GM23338 (cell line): ENCODE results near the gene SMPD4. TPM values are rescaled to one million over a fixed set of nuclear protein-coding genes. Genes with fewer than 3 reads are reported as not detected.
"Not testable (repeated sequence)": the region's sequence is repeated elsewhere in the genome, so short reads cannot be mapped to it uniquely, and the experiment has no call there.

Experiments
- ATAC-seq: fragments of 200-7000 bp; cut with Tn5 transposase; 3 replicates; pipeline ENCODE4 v1.9.1; 2020
- DNase-seq: peaks from one replicate; pipeline ENCODE4 v3.0.0-alpha.2; 2015; ENCODE audit warnings: low spot score
- H2AFZ ChIP-seq: fragments of 200-600 bp; sonication (generic); 2 replicates; pipeline ENCODE4 v1.8.0; 2016; ENCODE audit warnings: antibody characterized with exemption, mild to moderate bottlenecking, moderate library complexity
- H3F3A ChIP-seq: fragments of 200-600 bp; sonication (generic); replicated peaks from 2 replicates; pipeline ENCODE4 v1.8.0; 2017; ENCODE audit warnings: antibody characterized with exemption, mixed run types, low read depth
- H3K27ac ChIP-seq: fragments of 200-600 bp; sonication (generic); 2 replicates; pipeline ENCODE4 v1.6.1; 2016; ENCODE audit warnings: low read depth
- H3K27me3 ChIP-seq: fragments of 200-600 bp; sonication (generic); 2 replicates; pipeline ENCODE4 v1.8.0; 2016; ENCODE audit warnings: mild to moderate bottlenecking, mixed run types, moderate library complexity; ENCODE audit not compliant: insufficient read depth
- H3K36me3 ChIP-seq: fragments of 200-600 bp; sonication (generic); 2 replicates; pipeline ENCODE4 v1.8.0; 2016; ENCODE audit warnings: mild to moderate bottlenecking; ENCODE audit not compliant: insufficient read depth
- H3K4me1 ChIP-seq: fragments of 200-600 bp; sonication (generic); 2 replicates; pipeline ENCODE4 v1.8.0; 2016; ENCODE audit warnings: mild to moderate bottlenecking, moderate library complexity; ENCODE audit not compliant: insufficient read depth
- H3K4me2 ChIP-seq: fragments of 200-600 bp; sonication (generic); 2 replicates; pipeline ENCODE4 v1.7.1; 2017; ENCODE audit warnings: mixed run types
- H3K4me3 ChIP-seq: fragments of 200-600 bp; sonication (generic); 2 replicates; pipeline ENCODE4 v1.6.1; 2016; ENCODE audit warnings: mixed run types
- H3K79me2 ChIP-seq: fragments of 200-600 bp; sonication (generic); replicated peaks from 2 replicates; pipeline ENCODE4 v1.8.0; 2017; ENCODE audit warnings: mild to moderate bottlenecking; ENCODE audit not compliant: insufficient read depth
- H3K9me2 ChIP-seq: fragments of 200-600 bp; sonication (generic); 2 replicates; pipeline ENCODE4 v1.8.0; 2017; ENCODE audit not compliant: insufficient read depth
- H4K20me1 ChIP-seq: fragments of 200-600 bp; sonication (generic); replicated peaks from 2 replicates; pipeline ENCODE4 v1.8.0; 2017; ENCODE audit warnings: mild to moderate bottlenecking; ENCODE audit not compliant: insufficient read depth
- H3K27ac Mint-ChIP-seq: 2 replicates; pipeline ENCODE4 v1.8.0; 2020; ENCODE audit warnings: inconsistent platforms, mild to moderate bottlenecking, moderate library complexity, mixed read lengths
- H3K27me3 Mint-ChIP-seq: 3 replicates; pipeline ENCODE4 v1.8.0; 2022; ENCODE audit warnings: low read depth, mild to moderate bottlenecking, moderate library complexity, mixed read lengths, inconsistent platforms; ENCODE audit not compliant: insufficient read depth, poor library complexity
- H3K36me3 Mint-ChIP-seq: 3 replicates; pipeline ENCODE4 v1.8.0; 2021; ENCODE audit warnings: low read depth, mild to moderate bottlenecking, inconsistent platforms, moderate library complexity, mixed read lengths
- H3K4me1 Mint-ChIP-seq: 3 replicates; pipeline ENCODE4 v1.8.0; 2020; ENCODE audit warnings: mild to moderate bottlenecking, inconsistent platforms, mixed read lengths
- H3K4me3 Mint-ChIP-seq: 3 replicates; pipeline ENCODE4 v1.8.0; 2021; ENCODE audit warnings: moderate library complexity, mild to moderate bottlenecking, inconsistent platforms, mixed read lengths
- H3K9me3 Mint-ChIP-seq: 3 replicates; pipeline ENCODE4 v1.8.0; 2020; ENCODE audit warnings: moderate library complexity, mild to moderate bottlenecking, inconsistent platforms, mixed read lengths
- CREB1 ChIP-seq: fragments of 250-450 bp; sonication (Bioruptor Pico); IDR thresholded peaks from 2 replicates; pipeline ENCODE4 v1.5.0; 2020; ENCODE audit warnings: low read depth, mild to moderate bottlenecking, moderate library complexity
- EZH2 ChIP-seq: fragments of 200-600 bp; sonication (generic); IDR thresholded peaks from one replicate; pipeline ENCODE4 v1.8.0; 2017; ENCODE audit warnings: antibody characterized with exemption, mild to moderate bottlenecking, low read depth; ENCODE audit not compliant: unreplicated experiment
- EZH2phosphoT487 ChIP-seq: fragments of 200-600 bp; sonication (generic); IDR thresholded peaks from one replicate; pipeline ENCODE4 v1.8.1; 2018; ENCODE audit warnings: antibody characterized with exemption; ENCODE audit not compliant: unreplicated experiment
- JUNB ChIP-seq: IDR thresholded peaks from one replicate; pipeline ENCODE4 v1.6.1; 2016; ENCODE audit warnings: antibody characterized with exemption; ENCODE audit not compliant: unreplicated experiment
- NANOG ChIP-seq: IDR thresholded peaks from 2 replicates; pipeline ENCODE4 v1.6.1; 2016; ENCODE audit warnings: antibody characterized with exemption, borderline replicate concordance
- POLR2AphosphoS5 ChIP-seq: IDR thresholded peaks from 2 replicates; pipeline ENCODE4 v1.6.1; 2016; ENCODE audit warnings: antibody characterized with exemption, low read depth
- polyA plus RNA-seq: library from polyadenylated mRNA; unstranded; fragments of >200 nt; fragmentation: Nextera tagmentation; extraction: Ambion mirVana; gene quantifications from 2 replicates; pipeline ENCODE4 v1.2.1, GENCODE V29; 2016
- total RNA-seq: library from RNA; depleted of rRNA; stranded (reverse); fragments of >200 nt; shearing (Covaris generic); gene quantifications from 2 replicates; pipeline ENCODE4 v1.2.3, GENCODE V29; 2014
- TF ChIP-seq, protein P1 (sequence below): IDR thresholded peaks from 2 replicates; pipeline ENCODE4 v1.6.1; 2016; ENCODE audit warnings: antibody characterized with exemption

SMPD4 gene
- total and polyA plus RNA-seq, 2 experiments from 2014 or later = 44.2 to 98.6 TPM

DNA sequence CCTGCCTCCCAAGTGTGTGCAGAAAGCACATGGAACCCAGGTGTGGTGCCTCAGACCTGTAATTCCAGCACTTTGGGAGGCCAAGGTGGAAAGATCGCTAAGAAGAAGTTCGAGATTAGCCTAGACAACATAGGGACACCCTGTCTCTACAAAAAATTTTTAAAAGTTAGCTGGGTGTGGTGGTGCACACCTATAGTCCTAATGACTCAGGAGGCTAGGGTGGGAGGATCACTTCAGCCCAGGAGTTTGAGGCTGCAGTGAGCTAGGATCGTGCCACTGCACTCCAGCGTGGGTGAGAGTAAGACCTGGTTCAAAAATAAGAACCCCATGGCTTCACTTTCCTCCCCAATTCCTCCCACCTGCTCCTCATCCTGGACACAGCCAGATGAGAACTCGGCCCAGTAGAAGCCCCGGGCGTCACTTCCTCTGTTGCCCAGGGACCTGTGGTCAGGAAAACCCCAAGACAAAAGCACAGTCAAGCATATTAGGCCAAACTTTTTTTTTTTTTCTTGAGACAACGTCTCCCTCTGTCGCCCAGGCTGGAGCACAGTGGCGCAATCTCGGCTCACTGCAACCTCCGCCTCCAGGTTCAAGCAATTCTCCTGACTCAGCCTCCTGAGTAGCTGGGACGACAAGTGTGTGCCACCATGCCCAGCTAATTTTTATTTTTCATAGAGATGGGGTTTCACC is 23.4 kb downstream of the SMPD4 start:
- not testable (repeated sequence) for H3F3A ChIP-seq, H3K27ac ChIP-seq, H3K4me1 Mint-ChIP-seq, H3K79me2 ChIP-seq, ATAC-seq, H2AFZ ChIP-seq, H3K9me2 ChIP-seq, H3K27me3 ChIP-seq, H3K9me3 Mint-ChIP-seq, H3K4me3 ChIP-seq, H3K4me1 ChIP-seq, H3K4me3 Mint-ChIP-seq, H3K36me3 ChIP-seq, H3K27ac Mint-ChIP-seq, H4K20me1 ChIP-seq, DNase-seq, H3K4me2 ChIP-seq
- H3K36me3 Mint-ChIP-seq = peaks cover 39% of the 10 kb centered on the region
- H3K27me3 Mint-ChIP-seq = peaks cover 11% of the 10 kb centered on the region

DNA sequence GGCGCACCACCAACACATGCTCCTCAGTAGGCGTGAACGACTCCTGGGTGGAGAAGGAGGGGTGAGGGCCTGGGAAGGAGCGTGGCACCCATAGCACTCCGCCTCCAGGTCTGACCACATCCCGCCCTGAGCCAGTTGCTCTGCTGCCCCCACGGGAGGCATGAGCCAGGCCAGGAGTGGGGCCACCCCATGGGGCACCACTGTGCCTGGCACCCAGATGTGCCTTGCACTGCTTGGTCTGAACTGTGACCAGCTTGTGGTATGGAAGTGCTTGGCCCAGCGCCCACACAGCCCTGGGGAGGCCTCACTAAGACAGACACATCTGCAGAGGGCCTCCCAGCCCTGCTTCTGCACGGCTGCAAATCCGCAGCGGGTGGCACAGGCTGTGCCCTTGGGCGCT is 24.0 kb downstream of the SMPD4 start:
- not testable (repeated sequence) for DNase-seq

DNA sequence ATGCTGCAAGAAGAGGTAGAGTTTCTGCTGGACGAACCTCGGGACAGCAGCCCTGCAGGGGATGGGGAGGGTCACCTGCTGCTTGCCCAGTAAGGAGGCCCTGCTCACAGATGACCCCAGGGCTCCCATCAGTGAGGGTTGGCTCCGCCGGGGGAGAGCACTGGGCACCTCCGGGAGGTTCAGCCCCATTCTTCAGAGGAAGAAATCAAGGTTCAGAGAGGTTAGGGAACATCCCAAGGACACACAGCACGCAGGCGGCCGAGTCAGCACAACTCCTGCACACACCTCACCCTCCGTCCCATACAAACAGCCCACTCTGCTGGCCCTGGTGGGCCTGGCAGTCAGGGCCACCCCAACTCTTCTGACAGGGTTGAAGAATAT is 24.8 kb downstream of the SMPD4 start:
- Histone ChIP-seq H3K27me3 (no peaks in the 10 kb centered on the region), H3K4me1 (no peaks in the 10 kb centered on the region), H3K27ac (no peak overlapping the region), H3K79me2 (no peaks in the 10 kb centered on the region), H4K20me1 (no peaks in the 10 kb centered on the region; the same call in 1 of the 2 replicates), H3K4me3 (no peak overlapping the region), H3K9me2 (no peaks in the 10 kb centered on the region), H3K36me3 (no peaks in the 10 kb centered on the region), H3F3A (no peaks in the 10 kb centered on the region), H3K4me2 (no peak overlapping the region), H2AFZ (no peak overlapping the region)
- DNase-seq (no peak), ATAC-seq (no peak)
- H3K36me3 Mint-ChIP-seq = peaks cover 35% of the 10 kb centered on the region
- no peak overlapping the region for H3K4me3 Mint-ChIP-seq
- TF ChIP-seq POLR2AphosphoS5 = no peak
- TF ChIP-seq NANOG = no peak
- no peak for TF ChIP-seq EZH2
- no peak for TF ChIP-seq EZH2phosphoT487
- TF ChIP-seq, protein P1, sequence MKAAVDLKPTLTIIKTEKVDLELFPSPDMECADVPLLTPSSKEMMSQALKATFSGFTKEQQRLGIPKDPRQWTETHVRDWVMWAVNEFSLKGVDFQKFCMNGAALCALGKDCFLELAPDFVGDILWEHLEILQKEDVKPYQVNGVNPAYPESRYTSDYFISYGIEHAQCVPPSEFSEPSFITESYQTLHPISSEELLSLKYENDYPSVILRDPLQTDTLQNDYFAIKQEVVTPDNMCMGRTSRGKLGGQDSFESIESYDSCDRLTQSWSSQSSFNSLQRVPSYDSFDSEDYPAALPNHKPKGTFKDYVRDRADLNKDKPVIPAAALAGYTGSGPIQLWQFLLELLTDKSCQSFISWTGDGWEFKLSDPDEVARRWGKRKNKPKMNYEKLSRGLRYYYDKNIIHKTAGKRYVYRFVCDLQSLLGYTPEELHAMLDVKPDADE = no peak
- no peak for TF ChIP-seq CREB1
- no peak for TF ChIP-seq JUNB
- H3K4me1 Mint-ChIP-seq = peaks cover 3% of the 10 kb centered on the region; the same call in 2 of the 3 replicates
- H3K27me3 Mint-ChIP-seq = peaks cover 11% of the 10 kb centered on the region
- no peaks in the 10 kb centered on the region for H3K9me3 Mint-ChIP-seq
- peak overlapping the region; percentile 31; the same call in 1 of the 2 replicates for H3K27ac Mint-ChIP-seq

More for the DNA sequence above, 24.0 kb downstream of the SMPD4 start:
- peaks cover 11% of the 10 kb centered on the region for H3K27me3 Mint-ChIP-seq
- H3K27ac Mint-ChIP-seq, ATAC-seq, H3K9me2 ChIP-seq, H3K4me1 Mint-ChIP-seq, H3F3A ChIP-seq, H3K4me3 ChIP-seq, H3K4me2 ChIP-seq, H2AFZ ChIP-seq, H3K4me3 Mint-ChIP-seq, H3K27ac ChIP-seq, H4K20me1 ChIP-seq, H3K4me1 ChIP-seq, H3K36me3 ChIP-seq, H3K27me3 ChIP-seq, H3K79me2 ChIP-seq, H3K9me3 Mint-ChIP-seq: not testable (repeated sequence)
- peaks cover 35% of the 10 kb centered on the region for H3K36me3 Mint-ChIP-seq
